HTR-8/SVneo (cell line): ENCODE measurements around the gene NTNG1.
"Not testable (repeated sequence)": the region's sequence is repeated elsewhere in the genome, so short reads cannot be mapped to it uniquely, and the experiment has no call there.

Experiments
- DNase-seq: peaks from one replicate; pipeline ENCODE4 v3.0.0; 2011; ENCODE audit warnings: low spot score, mixed read lengths; ENCODE audit not compliant: insufficient read length
- FAIRE-seq: peaks from 2 replicates; lab custom pipeline; 2011; peaks lifted over from hg19 to GRCh38; lab: Jason Lieb, UNC

Gene NTNG1

DNA sequence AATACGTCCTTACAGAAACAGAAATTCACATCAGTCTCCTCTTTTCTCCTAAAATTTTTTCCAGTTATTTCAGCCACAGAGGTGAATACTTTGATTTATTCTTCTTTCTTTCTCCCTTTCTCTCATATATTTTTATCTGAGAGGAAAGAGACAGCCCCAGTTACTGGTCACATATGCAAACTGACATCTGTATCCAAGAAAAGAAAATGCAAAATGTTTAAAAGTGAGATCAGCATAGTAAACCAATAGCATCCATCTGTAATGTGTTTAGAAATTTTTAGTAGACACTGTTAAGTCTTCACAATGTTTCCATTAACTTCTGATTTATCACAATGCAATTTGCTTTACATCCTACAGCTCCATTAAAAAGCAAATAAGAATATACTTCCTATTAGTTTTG, 53.5 kb downstream of the NTNG1 start:
- DNase-seq (no peak), FAIRE-seq (no peak)

DNA sequence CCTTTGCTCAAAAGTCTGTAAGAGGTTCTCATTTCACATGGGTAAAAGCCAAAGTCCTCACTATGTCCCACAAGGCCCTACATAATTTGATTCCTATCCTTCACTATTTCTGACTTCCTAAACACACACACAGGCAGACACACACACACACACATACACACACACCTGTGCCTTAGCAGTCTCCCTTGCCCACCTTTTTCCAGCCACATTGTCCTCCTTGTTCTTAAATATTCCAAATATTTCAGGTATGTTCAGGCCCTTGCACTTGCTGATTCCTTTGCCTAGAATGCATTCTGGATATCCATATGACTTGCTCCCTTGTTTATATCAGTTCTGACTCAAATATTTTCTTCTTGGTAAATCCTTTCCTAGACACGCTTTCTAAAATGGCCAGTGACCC, 54.6 kb downstream of the NTNG1 start:
- DNase-seq (no peak), FAIRE-seq (no peak)

DNA sequence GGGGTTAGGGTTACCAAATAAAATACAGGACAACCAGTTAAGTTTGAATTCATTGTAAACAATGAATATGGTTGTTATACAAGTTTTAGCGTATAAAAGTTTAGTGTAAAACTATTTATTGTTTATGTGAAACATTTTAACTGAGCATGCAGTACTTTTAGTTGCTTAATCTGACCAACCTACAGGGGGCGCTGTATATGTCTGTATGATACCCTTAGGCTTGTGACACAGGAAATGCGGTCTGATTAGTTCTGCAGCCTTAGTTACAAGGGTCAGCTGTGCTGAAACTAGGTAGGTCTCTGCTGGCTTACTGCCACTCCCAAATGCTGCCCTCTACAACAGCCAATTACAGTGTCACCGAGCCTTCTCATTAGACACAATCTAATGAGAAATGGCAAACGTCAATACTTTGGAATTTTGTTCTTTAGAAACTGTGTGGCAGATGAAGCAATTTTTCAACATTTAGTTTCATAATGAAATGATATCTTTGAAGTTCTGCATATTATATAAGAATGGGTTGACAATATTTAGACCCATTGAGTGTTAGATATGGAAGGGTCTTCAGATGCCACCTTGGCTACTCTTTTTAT, 56.2 kb downstream of the NTNG1 start:
- FAIRE-seq: no peak

DNA sequence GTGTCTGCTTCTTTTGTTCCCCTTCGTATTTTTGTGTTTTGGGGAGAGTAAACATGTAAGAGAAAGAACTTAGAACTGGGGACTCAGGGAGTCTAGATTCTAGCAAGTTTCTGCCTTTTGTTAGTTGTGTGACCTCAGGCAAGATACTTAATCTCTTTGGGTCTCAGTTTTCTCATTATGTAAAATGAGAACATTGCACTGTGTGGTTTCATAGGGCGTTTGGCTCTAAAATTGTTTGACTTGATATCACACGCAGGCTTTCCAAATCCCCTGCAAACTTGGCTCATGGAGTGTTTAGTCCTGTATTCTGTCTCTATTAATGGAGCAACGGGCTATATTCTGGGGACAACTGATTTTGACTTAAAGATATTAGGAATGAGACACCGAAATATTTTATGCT, 57.7 kb downstream of the NTNG1 start:
- FAIRE-seq (no peak), DNase-seq (no peak)

More for the DNA sequence above, 56.2 kb downstream of the NTNG1 start:
- no peak for DNase-seq

DNA sequence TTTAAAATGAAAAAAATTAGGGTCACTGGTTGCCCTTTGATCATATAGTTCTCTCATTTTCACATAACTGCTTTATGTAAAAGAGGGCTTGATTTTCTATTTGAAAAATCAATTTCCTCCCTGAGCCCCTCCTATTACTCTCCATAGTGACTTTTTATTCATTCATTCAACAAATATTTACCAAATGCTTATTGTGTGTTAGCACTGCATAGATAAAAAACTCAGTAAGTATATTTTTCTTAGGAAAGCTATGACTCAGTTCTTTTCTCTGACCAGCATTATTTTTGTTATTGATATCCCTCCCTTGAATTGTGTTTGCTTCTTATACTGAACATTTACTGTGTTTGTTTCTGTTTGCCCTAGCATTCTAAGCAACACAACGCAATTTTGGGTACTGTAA, 59.8 kb downstream of the NTNG1 start:
- FAIRE-seq (no peak), DNase-seq (no peak)

DNA sequence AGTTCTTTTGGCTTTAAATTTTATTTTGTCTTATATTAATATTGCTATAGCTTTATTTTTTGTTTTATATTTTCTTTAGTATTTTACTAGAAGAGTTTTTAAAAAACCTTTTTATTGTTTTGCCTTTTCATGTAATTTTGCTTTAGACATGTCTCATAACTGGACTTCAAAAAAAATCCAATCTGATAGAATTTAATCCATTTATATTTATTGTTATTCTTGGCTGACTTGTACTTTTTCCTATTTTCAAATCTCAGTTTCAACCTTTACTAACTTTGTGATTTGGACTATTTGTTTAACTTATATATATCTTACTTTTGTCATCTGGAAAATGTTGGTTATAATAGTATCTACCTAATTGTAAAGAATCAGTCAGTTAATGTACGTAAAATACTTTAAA, 61.2 kb downstream of the NTNG1 start:
- FAIRE-seq (no peak), DNase-seq (no peak)

DNA sequence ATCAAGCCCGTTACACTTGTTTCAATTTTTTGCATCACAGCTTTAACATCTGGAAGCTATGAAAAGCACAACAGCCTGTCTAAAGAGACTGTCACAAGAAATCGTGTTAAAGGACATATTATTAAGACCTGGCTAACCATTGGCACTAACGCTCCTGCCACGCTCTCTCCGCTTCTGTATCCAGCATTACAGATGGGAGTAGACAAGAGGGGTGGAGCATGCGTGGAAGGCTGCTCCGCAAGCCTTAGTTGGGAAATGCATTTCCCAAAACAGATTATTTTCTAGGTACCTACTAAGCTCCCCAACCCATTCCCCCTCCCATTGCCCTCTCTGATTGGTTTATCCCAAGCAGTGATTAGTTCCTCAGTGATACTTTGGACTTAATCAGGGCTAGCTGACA, 72.4 kb downstream of the NTNG1 start:
- no peak for DNase-seq

DNA sequence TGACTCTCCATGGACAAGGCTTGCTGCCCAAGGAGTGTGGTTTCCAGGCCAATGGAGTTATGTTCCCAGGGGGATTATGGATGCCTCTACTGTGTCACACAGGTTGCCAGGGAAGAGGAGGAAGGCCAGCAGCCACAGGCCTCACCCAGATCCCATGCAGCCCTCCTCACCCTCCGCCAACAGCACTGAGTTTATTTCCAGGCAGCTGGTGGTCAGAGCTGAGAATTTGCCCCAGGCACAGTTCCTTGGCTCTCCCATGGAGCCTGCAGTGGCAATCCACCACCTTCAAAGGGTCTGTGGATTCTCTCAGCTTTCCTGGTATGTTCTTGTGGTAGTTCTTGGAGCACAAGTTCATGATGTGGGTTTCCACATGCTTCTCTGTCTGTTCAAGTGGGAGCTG, 79.2 kb downstream of the NTNG1 start:
- DNase-seq (no peak), FAIRE-seq (no peak)

More for the DNA sequence above, 72.4 kb downstream of the NTNG1 start:
- FAIRE-seq: no peak

DNA sequence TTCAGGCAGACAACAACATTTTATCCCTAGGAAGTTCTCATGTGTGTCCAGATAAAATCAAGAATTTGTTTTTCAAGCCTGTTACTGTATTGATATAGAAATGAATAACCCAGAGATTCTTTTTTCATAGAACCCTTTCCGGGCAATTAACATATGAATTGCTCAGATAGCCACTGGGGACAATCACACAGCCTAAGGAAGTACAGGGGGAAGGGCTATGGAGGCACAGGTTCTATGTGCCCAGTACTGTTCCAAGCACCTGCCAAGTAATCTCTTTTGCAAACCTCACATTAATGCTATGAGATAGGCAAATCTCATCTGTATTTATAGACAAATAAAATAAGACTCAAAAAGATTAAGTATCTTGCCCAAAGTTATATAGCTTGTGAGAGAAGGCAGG, 84.9 kb downstream of the NTNG1 start:
- no peak for DNase-seq
- no peak for FAIRE-seq

DNA sequence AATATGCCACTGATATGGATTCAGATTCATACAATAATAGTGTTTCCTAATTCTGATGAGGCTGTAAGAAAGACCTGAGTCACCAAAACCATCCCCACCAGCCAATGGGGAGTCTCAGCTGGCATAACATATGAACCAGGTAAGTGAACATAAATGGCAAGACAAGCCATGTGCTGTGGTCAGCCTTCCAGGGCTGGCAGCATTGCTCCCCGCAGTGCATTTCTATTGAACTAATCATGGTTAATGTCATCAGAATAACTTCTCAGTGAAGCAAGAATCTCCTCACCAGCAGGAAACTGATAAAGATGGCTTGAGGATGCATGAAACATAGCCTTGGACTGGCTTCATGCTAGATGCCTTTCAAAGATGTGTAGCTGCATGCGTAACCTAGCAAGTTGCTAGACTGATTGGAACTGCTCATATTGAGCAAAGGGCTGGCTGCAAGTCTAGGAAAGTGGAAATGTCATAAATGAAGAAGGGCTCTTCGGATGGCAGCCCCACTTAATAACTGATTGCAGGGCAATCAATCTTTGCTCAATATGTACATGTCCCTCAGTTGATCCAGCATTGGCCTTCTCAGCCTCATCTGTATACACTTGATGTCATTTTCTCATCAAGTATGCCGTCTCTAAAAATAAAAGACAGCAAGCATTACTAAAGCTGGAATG, 88.0 kb downstream of the NTNG1 start:
- DNase-seq: no peak
- FAIRE-seq: no peak

DNA sequence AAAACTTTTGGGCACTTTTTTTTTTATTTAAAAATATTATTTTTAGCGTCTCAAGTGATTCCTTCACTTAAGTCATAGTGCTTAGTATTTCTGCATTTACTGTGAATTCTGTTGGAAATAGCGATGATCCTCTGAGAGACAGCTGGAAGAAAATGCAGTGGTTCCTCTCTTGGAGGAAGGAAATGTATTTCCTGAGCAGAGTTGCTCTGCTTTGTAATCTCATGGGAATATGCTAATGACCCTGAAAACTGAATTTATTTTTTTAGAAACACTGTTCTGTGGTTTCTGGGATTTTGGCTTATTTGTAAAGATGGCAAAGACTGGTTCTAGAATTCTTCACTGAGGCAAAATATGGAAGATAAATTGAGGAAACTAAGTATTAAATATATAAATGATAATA, 88.9 kb downstream of the NTNG1 start:
- FAIRE-seq: no peak
- DNase-seq: no peak

DNA sequence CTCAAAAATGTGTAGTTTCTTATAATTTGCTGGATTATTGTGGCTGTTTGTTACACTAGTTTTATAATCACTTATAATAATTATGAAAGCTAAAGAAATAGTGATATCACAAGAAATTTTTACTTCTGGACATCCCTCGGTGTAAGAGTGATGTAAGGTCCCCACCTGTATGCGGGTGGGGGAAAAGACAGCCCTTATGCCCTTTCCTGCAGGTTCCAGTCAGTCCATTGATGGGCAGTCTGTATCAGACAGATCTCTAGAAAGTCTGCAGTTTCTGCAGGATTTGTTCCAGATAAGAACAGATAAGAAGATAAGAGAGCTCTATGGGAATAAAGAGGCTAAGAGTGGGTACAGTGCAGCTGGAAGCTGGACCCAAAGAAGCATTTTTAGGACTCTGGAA, 89.3 kb downstream of the NTNG1 start:
- FAIRE-seq (no peak), DNase-seq (no peak)

DNA sequence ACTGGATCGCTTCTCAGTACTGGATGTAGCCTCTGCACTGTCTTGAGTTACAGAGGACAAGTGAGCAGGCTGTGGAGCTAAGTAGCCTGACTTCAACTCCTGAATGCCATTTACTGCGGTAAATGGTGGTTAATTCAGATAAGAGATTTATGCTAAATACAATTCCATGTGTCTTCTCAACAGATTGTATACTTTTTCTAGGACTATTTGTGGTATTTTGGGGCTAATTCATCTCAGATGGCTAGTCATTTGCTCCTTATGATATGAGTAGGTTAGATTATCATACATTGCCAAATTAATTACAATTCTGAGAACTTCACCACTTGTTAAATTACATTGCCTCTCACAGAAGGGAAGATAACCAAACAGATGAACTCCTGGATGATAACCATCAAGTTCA, 90.5 kb downstream of the NTNG1 start:
- FAIRE-seq (no peak), DNase-seq (no peak)

DNA sequence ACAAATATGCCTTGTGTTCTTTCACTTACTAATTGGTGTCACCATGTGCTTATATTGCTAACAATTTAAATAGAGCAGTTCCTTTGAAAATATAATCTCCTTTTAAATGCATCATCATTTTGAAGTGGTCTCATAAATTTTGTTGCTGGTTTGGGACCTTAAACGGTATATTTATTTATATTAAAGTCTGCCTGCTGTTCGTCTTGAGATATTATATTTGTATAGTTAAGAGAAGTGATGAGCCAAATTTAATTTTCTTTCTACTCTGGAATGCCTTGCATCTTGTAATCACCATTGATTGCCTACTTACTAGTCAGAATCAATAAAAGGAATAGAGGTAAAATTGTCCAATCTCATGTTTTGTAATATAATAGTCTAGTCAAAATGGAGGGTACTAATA, 91.6 kb downstream of the NTNG1 start:
- no peak for DNase-seq
- no peak for FAIRE-seq

DNA sequence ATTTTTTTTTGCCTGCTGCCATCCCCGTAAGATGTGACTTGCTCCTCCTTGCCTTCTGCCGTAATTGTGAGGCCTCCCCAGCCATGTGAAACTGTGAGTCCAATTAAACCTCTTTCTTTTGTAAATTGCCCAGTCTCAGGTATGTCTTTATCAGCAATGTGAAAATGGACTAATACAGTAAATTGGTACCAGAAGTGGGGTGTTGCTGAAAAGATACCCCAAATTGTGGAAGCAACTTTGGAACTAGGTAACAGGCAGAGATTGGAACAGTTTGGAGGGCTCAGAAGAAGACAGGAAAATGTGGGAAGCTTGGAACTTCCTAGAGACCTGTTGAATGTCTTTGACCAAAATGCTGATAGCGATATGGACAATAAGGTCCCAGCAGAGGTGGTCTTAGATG, 95.9 kb downstream of the NTNG1 start:
- not testable (repeated sequence) for DNase-seq, FAIRE-seq

DNA sequence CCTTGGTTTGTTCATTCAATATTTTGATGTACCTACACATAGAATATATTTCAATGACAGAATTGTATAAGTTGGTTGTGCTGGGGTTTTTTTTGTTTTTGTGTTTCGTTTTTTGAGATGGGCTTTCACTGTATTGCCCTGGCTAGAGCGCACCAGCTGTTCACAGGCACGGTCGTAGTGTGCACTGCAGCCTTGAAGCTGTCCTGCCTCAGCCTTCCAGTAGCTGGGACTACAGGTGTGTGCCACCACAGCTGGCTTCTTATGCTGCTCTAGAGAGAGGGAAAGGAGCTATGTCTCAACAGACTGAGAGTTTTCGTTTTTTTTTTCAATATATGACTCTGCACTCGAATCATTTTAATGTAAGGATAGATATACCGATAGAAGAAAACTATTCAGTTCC, 102.6 kb downstream of the NTNG1 start:
- DNase-seq (no peak), FAIRE-seq (no peak)

DNA sequence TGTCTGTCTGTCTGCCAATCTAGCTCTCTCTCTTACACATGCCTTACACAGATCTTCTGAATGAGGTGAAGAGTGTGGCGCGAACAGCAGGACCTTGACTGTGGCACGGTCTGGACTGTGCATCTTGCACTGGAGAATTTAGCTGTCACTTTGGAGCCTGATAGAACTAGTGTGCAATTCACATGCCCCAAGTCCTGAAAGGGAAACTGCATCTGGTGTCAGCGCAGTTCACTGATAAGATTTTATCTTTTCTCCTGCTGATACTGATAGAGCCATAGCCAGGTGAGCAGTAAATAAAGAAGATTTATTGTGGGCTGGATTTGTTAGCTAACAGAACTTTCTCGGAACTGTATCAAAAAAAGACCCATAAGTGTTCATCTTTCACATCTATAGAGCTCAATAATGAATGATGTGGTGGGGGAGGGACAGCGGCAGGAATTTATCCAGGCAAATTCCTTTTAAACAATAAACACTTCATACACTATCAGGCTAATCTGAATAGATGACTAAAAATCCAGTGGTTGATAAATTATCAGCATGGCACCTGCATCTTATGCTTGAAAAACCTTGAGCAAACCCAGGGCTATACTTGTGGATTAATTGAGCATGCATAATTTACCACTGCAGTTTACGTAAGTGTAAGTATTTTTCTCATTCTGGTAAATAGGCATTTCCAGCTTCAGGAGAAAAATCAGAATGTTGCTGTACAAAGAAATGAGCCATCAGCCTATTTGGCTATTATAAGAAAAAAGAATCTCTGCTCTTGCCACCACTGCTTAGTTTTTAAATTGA, 104.1 kb downstream of the NTNG1 start:
- DNase-seq: no peak
- FAIRE-seq: no peak

DNA sequence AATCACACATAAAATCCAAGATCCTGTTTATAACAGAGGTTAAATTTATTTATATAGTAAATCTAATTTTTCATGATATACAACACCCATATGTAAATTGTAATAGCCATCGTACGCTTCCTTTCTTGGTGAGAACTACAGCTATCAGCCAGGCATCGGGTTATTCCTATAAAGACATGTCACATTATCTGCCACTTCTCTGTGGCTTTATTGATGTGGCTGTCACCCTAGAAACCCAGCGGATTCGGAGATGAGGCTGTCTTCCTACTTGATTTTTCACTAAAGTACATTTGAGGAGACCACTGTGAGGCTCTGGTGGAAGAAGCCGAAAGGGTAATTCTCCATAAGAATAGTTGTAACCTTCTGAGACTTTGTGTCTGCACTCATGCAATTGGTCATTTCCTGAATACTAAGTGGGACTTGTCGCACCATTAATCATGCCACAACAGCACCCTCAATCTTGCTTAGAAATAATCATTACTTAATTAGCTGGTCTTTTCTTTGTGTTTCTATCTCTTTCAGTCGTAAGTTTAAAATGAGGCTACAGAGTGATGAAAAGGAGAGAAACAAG, 106.0 kb downstream of the NTNG1 start:
- DNase-seq (no peak), FAIRE-seq (no peak)

DNA sequence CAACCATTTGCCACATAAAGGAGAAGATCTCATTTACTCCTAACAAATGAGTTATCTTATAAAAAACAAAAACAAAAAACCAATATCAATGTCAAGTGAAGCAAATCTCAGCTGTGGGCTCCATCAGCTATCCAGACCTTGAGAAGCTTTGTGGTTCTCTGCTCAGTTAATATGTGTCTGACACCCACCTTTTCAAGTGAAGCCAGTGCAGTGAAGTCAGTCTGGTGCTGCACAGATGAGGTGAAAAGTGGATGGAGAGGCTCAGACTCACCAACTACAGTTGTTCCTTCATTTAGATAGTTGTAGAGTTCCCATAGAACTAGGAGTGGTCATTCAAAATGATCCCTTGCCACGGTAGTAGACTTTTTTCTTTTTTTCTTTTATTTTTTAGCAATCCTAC, 106.8 kb downstream of the NTNG1 start:
- no peak for FAIRE-seq
- no peak for DNase-seq

DNA sequence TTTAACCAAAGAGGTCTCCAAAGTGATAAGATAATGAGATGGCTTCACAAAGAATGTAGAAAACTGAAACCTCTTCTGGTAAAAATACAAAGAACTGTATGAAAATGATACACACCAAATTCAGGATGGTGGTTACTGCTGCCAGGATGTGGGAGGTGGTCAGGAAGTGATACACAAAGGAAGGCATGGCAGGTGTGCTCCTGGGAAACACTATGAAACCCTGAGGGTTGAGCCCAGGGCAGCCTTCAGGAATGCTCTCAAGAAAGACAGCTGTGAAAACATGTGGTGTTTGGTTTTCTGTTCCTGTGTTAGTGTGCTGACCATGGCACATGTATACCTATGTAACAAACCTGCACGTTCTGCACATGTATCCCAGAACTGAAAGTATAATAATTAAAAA, 109.3 kb downstream of the NTNG1 start:
- no peak for DNase-seq
- FAIRE-seq: no peak

DNA sequence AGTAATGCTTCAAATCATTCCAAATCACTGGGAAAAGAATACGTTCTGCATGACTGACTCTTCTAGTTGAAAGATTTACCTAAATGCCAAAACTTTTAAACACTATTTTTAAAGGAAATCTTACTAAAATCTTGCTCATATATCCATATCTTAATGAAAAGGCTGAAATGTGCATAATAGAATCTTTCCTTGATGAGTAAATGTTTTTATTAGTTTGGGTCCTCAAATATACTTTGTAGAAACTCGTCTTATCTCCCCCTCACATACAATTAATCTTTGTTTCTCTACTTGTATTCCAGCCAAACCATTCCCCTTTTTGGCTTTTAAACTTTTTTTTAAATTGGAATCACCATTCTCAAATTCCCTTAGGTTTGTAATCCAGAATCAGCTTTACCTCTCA, 110.2 kb downstream of the NTNG1 start:
- no peak for FAIRE-seq
- DNase-seq: no peak
